ENCODE results near the gene MXI1. TPM values are rescaled to one million over a fixed set of nuclear protein-coding genes. Genes with fewer than 3 reads are reported as not detected.

The MXI1 gene
- total RNA-seq, 1 donor from 2014 or later, result 20.0 TPM

DNA sequence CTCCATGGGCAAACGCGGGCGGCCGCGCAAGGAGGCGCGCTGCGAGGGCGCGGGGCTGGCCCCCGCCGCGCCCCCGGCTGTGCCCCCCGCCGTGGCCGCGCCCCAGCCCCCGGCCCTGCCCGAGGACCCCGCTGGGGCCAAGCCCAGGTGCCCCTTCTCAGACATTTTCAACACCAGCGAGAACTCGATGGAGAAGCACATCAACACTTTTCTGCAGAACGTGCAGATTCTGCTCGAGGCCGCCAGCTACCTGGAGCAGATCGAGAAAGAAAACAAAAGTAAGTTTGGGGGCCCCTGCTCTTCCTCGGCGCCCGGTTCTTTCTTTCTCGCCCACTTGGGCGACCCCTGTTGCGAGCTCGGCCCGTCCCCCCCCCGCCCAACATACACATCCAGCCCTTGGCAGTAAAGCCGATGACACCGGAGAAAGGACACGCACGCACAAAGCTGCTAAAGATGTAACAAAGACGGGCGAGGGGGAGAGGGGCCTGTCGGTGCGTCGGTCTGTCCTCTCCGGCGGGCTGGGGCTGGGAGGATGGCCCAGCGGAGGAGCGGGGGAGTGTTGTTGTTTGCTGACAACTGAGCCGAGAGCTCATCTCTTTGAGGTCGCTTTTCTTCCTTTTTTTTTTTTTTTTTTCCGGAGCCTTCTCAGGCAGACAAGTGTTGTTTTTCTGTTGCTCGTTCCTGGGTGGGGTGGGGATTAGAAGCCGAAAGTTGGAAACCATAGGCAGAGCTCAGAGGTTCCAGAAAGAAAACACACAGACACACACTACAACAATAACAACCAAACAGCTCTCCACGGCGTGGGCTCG, 604 bp downstream of the MXI1 start:
- DNase-seq (ENCODE audit: low read depth), result no peak
- no peaks in the 10 kb centered on the region for H3K36me3 ChIP-seq (ENCODE audit: control insufficient read depth, insufficient read depth, low read length)
- H3K4me3 ChIP-seq (ENCODE audit: low read depth, low read length), result peak overlapping the region; percentile 69
- TF ChIP-seq, protein P1, sequence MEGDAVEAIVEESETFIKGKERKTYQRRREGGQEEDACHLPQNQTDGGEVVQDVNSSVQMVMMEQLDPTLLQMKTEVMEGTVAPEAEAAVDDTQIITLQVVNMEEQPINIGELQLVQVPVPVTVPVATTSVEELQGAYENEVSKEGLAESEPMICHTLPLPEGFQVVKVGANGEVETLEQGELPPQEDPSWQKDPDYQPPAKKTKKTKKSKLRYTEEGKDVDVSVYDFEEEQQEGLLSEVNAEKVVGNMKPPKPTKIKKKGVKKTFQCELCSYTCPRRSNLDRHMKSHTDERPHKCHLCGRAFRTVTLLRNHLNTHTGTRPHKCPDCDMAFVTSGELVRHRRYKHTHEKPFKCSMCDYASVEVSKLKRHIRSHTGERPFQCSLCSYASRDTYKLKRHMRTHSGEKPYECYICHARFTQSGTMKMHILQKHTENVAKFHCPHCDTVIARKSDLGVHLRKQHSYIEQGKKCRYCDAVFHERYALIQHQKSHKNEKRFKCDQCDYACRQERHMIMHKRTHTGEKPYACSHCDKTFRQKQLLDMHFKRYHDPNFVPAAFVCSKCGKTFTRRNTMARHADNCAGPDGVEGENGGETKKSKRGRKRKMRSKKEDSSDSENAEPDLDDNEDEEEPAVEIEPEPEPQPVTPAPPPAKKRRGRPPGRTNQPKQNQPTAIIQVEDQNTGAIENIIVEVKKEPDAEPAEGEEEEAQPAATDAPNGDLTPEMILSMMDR (IDR thresholded peaks at IDR 0.05; ENCODE audit: insufficient read depth, low read length, poor library complexity, severe bottlenecking), result no peak
- no peaks in the 10 kb centered on the region for H3K27me3 ChIP-seq (ENCODE audit: control insufficient read depth, insufficient read depth, low read length)

GRCh38 chr10:110208614-110209453, 1.4 kb downstream of the MXI1 start:
- TF ChIP-seq, protein P1 (IDR thresholded peaks at IDR 0.05; ENCODE audit: insufficient read depth, low read length, poor library complexity, severe bottlenecking), result peak; percentile 8
- H3K27me3 ChIP-seq (ENCODE audit: control insufficient read depth, insufficient read depth, low read length), result no peaks in the 10 kb centered on the region
- peak overlapping the region; percentile 69 for H3K4me3 ChIP-seq (ENCODE audit: low read depth, low read length)
- H3K36me3 ChIP-seq (ENCODE audit: control insufficient read depth, insufficient read depth, low read length), result no peaks in the 10 kb centered on the region
- DNase-seq (ENCODE audit: low read depth), result no peak

- TF ChIP-seq, protein P1 (IDR thresholded peaks at IDR 0.05; ENCODE audit: insufficient read depth, low read length, poor library complexity, severe bottlenecking), result no peak
- Histone ChIP-seq H3K27me3 (ENCODE audit: control insufficient read depth, insufficient read depth, low read length) (no peaks in the 10 kb centered on the region), H3K36me3 (ENCODE audit: control insufficient read depth, insufficient read depth, low read length) (no peaks in the 10 kb centered on the region), H3K4me3 (ENCODE audit: low read depth, low read length) (peak overlapping the region; percentile 69)
- DNase-seq (ENCODE audit: low read depth), result no peak
Observed at GRCh38 chr10:110209454-110209925, 2.1 kb downstream of the MXI1 start.

- H3K36me3 ChIP-seq (ENCODE audit: control insufficient read depth, insufficient read depth, low read length), result no peaks in the 10 kb centered on the region
- TF ChIP-seq, protein P1 (IDR thresholded peaks at IDR 0.05; ENCODE audit: insufficient read depth, low read length, poor library complexity, severe bottlenecking), result no peak
- peak overlapping the region; percentile 69 for H3K4me3 ChIP-seq (ENCODE audit: low read depth, low read length)
- no peaks in the 10 kb centered on the region for H3K27me3 ChIP-seq (ENCODE audit: control insufficient read depth, insufficient read depth, low read length)
- no peak for DNase-seq (ENCODE audit: low read depth)
Observed at GRCh38 chr10:110209926-110210673, 2.7 kb downstream of the MXI1 start.

DNA sequence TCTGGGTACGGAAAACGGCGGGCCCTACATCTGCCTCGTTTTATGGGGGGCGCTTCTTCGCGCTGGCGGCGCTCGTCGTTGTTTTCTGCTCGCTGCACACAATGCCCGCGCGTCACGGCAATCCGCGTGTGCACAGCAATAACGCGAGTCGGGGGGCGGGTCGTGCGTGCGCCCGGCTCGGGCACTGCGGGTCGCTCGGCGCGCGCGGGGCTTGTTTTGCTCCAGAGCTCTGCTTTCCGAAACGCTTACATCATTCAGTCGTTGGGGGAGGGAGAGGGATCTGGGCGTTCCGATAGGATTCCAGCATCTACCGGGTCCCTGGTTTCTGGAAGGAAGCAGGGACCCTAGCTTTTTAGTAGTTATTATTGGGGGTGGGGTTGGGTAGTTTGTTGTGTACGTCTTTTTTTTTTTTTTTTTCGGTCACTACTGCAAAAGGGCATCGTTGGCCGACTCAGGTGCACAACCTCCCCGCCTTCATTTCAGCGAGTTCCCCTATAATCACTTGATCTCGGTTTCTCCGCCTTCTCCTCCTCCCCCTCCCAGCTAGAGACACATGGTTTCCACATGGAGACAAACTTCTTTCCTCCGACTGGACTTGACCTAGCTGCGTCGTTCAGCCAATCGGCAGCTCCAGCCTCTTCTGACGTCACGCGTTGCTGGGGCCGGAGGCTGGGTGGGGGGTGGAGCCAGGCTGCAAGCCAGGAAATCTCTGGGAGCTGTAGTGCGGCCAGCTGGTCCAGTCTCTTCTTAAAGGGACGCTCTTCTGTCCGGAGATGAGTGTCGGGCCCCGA, 3.5 kb downstream of the MXI1 start:
- Histone ChIP-seq H3K4me3 (ENCODE audit: low read depth, low read length) (peak overlapping the region; percentile 69), H3K27me3 (ENCODE audit: control insufficient read depth, insufficient read depth, low read length) (no peaks in the 10 kb centered on the region), H3K36me3 (ENCODE audit: control insufficient read depth, insufficient read depth, low read length) (no peaks in the 10 kb centered on the region)
- TF ChIP-seq, protein P1 (IDR thresholded peaks at IDR 0.05; ENCODE audit: insufficient read depth, low read length, poor library complexity, severe bottlenecking), result no peak
- DNase-seq (ENCODE audit: low read depth), result peak; percentile 92

Data from kidney epithelial cell (primary cell).